GM21576 (cell line): Measurements from ENCODE around the gene ATN1.
A peak's percentile ranks its signal among the peaks of the same experiment; 100 is the strongest.
"Not testable (repeated sequence)": the region's sequence is repeated elsewhere in the genome, so short reads cannot be mapped to it uniquely, and the experiment has no call there.

Source experiments
- ATAC-seq: cut with Tn5 transposase; IDR thresholded peaks from one replicate; pipeline ENCODE4 v1.9.1; 2021; ENCODE audit warnings: mild to moderate bottlenecking, moderate library complexity; ENCODE audit not compliant: unreplicated experiment

Gene ATN1

DNA sequence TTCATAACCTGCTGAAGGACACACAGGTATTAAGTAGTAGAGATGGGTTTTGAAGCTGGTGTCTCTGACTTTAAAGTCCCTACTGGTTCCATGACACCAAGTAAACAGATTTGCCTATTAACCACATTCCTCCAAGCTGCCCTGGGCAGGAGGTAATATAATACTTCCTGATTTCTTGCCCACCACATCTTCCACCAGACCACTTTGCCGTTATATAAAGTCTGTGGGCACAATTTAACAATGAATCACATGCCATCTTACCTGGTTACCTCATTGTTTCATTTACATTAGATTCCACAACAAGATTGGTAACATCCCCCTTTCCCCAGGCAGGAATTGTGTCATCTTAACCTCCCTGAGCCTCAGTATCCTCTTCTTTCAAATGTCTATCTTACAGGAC, 24.0 kb upstream of the ATN1 start:
- ATAC-seq: no peak

DNA sequence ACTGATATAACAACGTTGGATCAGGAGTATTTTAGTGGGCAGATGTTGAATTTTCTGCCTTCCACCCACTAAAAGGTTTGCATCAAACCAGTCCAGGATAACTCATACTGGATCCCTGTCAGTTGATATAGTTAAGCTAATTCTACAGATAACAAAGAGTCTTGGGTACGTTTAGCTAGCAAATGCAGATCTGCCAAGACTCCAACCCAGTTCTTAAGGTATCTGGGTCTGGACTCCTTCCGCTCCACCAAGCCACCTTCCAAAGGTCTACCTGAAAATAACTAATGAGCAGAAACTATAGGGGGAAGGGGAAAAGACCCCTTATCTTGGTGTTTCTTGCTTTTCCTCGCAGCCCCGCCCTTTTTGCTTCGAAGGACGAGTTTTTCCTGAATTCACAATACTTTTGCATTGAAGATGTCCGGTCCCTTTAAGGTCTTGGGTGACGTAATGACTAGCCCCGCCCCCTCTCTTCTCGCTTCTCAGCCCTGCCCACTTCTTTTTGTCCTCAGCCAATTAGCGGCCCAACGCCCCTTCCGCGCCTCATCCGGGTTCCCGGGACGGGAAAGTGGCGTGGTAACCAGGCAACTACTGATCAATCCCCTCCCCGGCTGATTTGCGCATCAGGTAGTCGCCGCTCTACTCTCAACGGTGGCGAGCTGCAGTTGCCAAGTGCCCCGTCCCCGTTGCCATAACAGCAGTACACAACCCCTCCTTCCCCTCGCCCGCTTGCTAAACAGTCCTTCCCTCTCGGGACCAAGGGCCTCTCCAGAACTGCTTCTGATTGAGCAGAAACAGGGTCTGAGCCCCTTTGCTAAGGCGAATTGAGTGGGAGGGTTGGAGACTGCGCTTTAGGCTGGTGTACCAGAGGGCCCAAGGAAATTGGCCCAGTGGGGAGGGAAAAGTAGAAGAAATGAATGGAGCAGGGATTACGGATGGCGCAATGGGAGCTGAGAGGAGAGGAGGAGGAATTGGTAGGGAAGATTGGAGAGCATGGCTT, 23.2 kb upstream of the ATN1 start, which contains the start of gene LRRC23:
Gene LRRC23, plus strand, starts transcription at position 543 of the 997 bp plus-strand sequence. CDS start 812 bp downstream, outside the sequence.
- peak; percentile 90 for ATAC-seq

DNA sequence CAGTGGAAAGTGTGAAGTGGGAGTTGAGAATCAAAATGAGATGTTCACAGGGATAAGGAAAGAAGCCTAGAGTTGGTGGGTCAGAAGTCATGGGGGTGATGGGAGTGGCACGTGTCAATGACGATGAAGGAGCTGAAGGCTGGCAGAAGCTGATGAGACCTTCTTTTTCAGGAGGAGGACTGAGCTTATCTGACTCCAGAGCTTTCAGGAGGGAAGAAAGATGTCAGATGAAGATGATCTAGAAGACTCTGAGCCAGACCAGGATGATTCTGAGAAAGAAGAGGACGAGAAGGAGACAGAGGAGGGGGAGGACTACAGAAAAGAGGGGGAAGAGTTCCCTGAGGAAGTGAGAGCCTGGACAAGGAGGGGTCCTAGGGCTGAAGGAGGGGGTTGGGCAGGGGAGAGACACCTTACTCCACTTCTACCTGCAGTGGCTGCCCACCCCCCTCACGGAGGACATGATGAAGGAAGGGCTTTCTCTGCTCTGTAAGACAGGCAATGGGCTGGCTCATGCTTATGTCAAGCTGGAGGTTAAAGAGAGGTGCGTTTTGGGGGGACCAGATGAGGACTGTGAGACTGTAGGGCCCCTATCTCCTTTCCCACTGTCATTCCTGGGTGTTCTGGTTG, 22.2 kb upstream of the ATN1 start:
- ATAC-seq: no peak

DNA sequence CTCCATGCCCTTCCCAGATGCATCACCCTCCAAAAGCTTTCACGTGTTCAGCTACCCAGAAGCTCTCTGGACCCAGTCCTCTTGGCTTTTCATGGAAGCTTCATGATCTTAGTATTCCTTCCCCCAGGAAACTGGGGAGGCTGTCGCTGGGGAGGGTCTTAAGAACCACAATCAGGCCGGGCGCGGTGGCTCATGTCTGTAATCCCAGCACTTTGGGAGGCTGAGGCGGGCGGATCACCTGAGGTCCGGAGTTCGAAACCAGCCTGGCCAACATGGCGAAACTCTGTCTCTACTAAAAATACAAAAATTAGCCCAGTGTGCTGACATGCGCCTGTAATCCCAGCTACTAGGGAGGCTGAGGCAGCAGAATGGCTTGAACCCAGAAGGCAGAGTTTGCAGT, 19.6 kb upstream of the ATN1 start:
- ATAC-seq: not testable (repeated sequence)

DNA sequence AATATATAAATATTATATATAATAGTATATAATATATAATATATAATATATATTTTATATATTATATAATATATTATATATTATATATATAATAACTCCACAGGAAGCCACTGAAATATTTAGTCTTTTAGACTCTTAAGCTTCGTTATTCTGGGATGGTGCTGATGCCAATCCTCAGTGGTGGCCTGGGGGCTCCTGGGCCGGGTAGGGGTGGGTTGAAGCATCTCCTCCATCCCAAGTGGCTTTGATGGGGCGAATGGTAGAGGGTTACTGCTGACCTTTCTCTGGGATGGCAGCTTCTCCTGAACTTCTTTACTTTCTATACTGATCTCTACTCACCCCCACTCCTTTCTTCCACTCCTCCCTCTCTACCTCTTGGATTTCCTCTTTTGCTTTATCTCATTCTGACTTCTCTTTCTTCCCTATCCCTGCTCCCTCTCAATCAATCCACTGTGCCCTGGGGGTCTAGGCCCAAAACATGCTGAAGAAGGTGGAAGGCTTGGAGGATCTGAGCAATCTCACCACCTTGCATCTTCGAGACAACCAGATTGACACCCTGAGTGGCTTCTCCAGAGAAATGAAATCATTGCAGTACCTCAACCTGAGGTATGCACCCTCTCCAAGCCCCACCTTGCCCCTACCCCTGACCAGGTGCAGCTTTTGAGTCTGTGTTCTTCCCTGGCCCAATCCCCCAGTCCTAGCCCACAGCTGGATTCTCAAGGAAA, 18.2 kb upstream of the ATN1 start:
- no peak for ATAC-seq

DNA sequence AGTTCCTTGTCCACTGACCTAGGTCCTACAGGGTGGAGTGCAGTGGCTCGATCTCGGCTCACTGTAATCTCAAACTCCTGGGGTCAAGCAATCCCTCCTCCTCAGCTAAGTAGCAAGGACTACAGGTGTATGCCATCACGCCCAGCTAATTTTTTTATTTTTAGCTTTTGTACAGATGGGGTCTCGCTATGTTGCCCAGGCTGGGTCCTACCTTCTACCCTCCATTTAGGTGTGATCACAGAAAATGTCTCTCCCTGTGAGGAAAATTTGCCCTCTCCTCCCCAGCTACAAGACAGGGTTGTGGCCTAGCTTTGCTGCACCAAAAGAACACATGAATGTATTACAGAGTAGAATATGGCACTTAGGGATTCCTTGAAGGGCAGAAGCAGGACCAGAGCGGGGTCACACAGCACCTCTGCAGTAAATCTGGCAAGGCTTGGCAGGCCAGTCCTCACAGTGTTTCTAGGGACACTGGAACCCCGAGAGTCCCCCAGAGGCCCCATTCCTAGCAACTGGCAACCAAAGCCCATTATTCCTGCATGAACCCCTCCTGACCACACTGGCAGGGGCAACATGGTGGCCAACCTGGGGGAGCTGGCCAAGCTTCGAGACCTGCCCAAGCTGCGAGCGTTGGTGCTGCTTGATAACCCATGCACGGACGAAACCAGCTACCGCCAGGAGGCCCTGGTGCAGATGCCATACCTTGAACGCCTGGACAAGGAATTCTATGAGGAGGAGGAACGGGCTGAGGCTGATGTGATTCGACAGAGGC, 15.4 kb upstream of the ATN1 start:
- ATAC-seq: no peak

DNA sequence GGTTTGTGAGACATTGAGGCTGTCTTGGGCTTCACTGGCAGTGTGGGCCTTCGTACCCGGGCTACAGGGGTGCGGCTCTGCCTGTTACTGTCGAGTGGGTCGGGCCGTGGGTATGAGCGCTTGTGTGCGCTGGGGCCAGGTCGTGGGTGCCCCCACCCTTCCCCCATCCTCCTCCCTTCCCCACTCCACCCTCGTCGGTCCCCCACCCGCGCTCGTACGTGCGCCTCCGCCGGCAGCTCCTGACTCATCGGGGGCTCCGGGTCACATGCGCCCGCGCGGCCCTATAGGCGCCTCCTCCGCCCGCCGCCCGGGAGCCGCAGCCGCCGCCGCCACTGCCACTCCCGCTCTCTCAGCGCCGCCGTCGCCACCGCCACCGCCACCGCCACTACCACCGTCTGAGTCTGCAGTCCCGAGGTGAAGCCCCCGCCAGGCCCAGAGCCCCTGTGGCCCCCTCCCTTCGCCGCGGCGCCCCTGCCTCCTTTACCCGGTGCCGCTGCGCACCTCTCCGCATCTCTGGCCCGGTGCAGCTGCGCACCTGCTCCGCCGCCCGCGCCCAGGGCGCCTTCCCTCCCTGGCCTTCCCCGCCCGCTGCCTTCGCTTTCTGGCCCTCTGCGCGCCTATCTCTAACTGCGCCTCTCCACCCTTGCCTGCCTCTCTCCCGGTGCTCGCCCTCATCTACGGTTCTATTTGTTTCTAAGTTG, 13.4 kb upstream of the ATN1 start, which contains the start of gene ENO2:
Gene ENO2, plus strand, starts transcription at position 335 of the 701 bp plus-strand sequence. CDS start 1,253 bp downstream, outside the sequence.
- peak; percentile 70 for ATAC-seq

DNA sequence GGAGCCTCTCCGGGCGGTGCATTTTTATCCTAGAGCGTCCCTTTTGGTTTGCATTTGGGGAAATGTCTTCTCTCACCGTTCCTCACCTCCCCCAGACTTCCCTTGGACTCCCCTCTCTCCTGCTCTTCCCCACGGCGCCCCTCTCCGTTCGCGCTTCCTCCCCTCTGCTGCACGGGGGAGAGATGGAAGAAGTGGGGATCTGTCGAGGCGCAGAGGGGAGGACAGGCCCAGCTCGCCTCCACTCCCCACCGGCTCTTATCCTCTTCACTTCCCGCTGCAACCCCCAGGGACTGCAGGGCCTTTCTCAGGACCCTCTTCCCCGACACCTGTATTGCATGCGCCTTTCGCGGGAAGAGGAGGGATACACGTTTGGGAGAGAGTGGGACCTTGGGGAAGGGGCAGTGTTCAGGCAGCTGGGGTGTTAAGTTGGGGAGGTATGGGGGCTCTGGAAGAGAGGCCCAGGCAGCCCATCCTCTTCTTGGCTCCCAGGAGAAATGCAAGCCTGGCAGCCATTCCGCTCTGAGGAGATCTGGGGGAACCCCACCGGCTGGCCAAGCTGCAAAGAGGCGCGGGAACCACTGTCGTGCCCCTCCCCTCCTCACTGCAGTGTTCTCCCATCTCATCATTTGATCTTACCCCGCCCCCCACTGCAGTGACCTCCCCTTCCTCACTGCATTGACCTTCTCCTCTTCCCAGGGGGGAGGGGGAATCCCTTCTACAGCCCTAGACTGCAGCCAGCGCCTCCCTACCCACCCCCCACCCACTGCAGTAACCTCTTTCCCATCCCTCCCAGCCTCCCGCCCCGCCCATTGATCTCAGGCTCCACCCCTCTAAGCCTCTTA, 12.6 kb upstream of the ATN1 start:
- ATAC-seq: no peak

DNA sequence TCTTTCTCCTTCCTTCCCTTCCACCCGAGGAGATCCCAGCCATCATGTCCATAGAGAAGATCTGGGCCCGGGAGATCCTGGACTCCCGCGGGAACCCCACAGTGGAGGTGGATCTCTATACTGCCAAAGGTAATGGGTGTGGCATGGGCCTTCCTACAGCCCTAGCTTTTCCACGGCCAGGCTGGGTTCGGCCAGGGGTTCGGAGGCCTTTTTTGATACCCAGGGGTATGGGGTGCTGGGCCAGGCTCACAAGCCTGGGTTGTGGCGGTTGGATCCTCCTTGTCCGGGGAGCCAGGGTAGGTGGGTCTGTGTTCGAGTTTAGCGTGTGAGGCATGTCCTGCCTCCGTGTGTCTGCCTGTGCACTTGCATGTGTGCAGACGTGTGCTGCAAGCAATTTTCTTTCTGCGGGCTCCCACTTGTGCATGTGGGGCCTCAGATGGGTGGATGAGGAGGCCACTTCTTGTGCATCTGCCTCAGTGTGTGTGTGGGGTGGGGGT, 11.9 kb upstream of the ATN1 start:
- ATAC-seq: no peak

DNA sequence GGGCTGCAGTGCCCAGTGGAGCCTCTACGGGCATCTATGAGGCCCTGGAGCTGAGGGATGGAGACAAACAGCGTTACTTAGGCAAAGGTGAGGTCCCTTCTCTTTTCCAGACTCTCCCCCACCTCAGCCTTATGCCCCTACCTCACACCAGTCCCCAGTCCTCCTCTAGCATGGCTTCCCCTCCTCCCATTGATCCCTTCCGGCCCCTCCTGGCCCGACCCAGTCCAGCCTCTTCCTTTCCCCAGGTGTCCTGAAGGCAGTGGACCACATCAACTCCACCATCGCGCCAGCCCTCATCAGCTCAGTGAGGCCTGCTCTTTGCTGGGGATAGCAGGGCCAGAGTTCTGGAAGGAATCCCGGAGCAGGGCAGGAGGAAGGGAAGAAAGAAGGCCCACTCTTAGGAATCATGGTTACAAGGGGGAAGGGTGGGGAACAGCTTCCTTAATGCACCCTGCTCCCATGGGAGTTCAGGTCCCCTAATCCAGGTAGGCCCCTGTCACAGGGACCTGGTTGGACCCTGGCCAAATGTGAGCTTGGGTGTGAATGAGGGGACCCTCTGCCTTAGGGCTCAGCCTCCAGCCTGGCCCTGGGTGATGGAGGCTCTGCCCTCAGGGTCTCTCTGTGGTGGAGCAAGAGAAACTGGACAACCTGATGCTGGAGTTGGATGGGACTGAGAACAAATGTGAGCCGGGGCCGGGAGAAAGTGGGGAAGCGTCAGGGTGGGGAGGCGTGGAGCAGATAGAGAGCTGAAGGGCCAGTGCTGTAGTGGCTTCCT, 11.1 kb upstream of the ATN1 start:
- ATAC-seq: no peak

DNA sequence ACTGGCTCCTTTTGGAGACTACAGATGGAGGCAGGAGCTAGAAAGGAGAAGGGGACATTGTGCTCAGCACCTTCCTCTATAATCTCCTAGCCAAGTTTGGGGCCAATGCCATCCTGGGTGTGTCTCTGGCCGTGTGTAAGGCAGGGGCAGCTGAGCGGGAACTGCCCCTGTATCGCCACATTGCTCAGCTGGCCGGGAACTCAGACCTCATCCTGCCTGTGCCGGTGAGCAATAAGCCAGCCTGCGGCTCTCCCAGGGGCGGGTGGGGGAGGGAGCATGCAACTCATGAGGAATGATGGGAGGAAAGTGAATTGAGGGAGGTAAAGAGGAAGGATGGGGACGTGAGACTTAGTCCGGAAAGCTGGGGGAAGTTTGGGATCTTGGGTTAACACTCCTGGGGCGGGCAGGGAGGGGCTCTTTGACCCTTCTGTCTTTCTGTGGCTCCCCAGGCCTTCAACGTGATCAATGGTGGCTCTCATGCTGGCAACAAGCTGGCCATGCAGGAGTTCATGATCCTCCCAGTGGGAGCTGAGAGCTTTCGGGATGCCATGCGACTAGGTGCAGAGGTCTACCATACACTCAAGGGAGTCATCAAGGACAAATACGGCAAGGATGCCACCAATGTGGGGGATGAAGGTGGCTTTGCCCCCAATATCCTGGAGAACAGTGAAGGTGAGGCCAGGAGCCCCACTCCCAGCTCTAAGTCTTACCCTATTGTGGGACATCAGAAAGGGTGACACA, 10.1 kb upstream of the ATN1 start:
- no peak for ATAC-seq

DNA sequence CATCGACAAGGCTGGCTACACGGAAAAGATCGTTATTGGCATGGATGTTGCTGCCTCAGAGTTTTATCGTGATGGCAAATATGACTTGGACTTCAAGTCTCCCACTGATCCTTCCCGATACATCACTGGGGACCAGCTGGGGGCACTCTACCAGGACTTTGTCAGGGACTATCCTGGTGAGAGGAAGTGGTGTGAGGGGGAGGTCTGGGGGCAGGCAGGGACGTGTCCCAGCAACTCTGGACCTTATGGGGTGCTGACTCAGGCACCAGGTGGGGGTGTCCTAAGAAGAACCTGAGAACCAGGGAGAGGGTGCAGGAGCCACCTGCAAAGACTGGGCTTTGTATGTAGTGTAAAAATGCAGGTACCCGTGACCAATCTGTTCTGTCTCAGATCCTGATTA, 8.2 kb upstream of the ATN1 start:
- ATAC-seq: no peak

DNA sequence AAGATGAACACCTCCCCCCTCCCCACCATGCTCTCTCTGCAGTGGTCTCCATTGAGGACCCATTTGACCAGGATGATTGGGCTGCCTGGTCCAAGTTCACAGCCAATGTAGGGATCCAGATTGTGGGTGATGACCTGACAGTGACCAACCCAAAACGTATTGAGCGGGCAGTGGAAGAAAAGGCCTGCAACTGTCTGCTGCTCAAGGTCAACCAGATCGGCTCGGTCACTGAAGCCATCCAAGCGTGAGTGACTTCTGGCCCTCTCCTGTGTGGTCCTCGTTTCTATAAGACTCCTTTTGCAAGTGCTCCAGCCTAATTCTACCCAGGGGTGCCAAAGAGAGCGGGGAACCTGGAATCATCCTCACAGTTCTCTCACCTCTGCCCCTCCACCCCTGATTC, 6.2 kb upstream of the ATN1 start:
- ATAC-seq: no peak

DNA sequence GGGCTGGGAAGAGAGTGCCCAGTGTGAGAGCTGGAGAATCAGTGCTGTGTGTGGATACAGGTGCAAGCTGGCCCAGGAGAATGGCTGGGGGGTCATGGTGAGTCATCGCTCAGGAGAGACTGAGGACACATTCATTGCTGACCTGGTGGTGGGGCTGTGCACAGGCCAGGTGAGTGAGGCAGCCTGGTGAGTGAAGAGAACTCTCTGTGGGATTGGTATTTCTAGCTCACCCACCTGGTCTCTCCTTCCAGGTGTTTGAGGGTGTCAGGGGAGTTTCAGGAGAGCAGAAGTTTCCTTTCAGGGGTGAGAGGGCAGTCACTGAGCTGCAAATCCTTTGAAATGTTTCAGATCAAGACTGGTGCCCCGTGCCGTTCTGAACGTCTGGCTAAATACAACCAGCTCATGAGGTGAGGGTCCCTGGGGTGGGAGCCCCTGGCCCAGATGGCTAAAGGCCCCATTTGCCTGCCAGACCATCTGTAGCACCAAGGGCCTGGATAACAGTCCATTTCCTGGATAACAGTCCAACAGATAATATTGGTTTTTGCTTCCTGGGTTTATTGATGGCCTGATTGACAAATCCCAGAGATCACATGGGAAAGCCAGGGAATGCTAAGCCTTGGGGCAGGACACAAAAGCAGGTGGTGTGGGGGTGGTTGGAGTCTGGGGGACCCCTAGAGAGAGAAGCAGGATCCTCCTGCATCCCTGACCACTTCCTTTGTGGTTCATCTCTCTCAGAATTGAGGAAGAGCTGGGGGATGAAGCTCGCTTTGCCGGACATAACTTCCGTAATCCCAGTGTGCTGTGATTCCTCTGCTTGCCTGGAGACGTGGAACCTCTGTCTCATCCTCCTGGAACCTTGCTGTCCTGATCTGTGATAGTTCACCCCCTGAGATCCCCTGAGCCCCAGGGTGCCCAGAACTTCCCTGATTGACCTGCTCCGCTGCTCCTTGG, 5.5 kb upstream of the ATN1 start:
- peak; percentile 40 for ATAC-seq

DNA sequence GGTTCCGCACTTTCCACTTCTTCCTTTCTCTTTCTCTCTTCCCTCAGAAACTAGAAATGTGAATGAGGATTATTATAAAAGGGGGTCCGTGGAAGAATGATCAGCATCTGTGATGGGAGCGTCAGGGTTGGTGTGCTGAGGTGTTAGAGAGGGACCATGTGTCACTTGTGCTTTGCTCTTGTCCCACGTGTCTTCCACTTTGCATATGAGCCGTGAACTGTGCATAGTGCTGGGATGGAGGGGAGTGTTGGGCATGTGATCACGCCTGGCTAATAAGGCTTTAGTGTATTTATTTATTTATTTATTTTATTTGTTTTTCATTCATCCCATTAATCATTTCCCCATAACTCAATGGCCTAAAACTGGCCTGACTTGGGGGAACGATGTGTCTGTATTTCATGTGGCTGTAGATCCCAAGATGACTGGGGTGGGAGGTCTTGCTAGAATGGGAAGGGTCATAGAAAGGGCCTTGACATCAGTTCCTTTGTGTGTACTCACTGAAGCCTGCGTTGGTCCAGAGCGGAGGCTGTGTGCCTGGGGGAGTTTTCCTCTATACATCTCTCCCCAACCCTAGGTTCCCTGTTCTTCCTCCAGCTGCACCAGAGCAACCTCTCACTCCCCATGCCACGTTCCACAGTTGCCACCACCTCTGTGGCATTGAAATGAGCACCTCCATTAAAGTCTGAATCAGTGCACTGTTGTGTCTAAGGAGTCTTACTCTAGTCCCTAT, 4.6 kb upstream of the ATN1 start:
- no peak for ATAC-seq

DNA sequence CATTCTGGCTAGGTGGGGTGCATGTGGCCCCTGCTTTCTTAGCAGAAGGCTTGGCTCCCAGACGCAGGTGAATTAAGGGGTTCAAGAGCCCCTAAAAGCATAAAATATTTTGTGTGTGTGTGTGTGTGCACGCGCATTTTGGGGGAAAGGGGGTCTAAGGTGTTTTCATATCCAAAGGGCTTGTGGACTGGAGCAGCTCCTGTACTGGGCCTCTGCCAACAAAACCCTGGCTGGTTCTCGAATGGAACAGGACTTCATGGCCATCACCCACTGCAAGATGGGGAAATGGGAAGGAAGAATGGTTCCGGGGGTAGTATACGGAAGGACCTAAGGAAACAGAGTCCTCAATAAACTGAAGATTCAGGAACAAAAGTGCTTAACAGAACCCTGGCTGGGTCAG, 3.9 kb upstream of the ATN1 start:
- no peak for ATAC-seq
